GM12801 (cell line): ENCODE results near the gene L2HGDH.

Experiments used
- CTCF ChIP-seq: IDR thresholded peaks from one replicate; pipeline ENCODE4 v1.5.1; 2011; ENCODE audit warnings: control low read depth; ENCODE audit not compliant: insufficient read length; ENCODE audit errors: extremely low read depth

Gene L2HGDH

DNA sequence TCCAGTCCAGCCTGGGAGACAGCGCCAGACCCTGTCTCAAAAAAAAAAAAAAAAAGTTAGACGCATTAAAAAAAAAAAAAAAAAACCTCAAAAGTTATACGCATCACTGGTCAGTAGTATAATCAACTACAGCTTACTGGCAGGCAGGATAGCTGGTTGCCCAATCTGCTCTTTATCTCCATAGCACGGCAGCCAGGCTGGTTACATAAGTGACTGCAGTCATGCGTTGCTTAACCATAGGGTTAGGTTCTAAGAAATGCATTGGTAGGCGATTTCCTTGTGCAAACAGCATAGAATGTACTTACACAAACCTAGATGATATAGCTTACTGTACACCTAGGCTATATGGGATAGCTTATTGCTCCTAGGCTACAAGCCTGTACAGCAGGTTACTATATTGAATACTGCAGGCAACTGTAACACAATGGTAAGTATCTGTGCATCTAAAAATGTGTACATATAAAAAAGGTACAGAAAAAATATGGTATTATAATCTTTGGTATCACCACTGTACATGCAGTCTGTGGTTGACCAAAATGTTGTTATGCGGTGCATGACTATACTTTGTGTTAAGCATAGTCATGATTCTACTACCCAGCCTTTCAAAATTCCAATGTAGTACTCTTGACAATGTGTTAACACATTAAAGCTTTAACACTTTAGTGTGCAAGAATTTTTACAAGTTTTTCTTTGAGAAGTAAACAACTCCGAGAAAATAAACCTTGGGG lies 8.1 kb downstream of the L2HGDH start:
- TF ChIP-seq CTCF = no peak

GRCh38 chr14:50301914-50302313 lies 10.1 kb downstream of the L2HGDH start:
- TF ChIP-seq CTCF = no peak

DNA sequence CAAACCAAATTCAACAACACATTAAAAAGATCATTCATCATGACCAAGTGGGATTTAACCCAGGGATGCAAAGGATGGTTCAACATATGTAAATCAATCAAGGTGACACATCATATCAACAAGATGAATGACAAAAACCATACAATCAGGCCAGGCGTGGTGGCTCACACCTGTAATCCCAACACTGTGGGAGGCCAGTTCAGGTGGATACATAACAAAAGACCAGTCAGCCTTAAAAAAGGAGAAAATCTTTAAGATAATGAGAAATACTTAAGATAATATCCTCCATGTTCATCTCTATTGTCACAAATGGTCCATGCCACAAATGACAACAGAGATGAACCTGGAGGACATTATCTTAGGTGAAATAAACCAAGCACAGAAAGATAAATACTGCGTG lies 12.4 kb downstream of the L2HGDH start:
- no peak for TF ChIP-seq CTCF

GRCh38 chr14:50290306-50290705 lies 21.7 kb downstream of the L2HGDH start:
- no peak for TF ChIP-seq CTCF

DNA sequence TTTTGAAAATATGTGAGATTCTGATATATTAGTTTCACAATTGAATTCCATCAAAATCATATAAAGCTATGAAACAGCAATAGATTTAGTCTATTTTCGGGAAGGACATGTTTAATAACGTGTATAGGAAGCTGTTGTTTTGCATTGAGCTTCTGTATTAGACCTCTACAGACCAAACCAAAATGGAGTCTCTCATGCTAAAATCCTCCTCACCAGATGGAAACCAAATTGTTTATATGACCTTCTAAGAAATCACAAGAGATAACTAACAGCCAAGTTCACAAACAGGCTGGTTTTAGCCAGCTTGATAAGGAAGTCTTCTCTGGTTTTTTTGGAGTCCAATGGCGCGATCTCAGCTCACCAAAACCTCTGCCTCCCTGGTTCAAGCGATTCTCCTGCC lies 23.9 kb downstream of the L2HGDH start:
- TF ChIP-seq CTCF = no peak

DNA sequence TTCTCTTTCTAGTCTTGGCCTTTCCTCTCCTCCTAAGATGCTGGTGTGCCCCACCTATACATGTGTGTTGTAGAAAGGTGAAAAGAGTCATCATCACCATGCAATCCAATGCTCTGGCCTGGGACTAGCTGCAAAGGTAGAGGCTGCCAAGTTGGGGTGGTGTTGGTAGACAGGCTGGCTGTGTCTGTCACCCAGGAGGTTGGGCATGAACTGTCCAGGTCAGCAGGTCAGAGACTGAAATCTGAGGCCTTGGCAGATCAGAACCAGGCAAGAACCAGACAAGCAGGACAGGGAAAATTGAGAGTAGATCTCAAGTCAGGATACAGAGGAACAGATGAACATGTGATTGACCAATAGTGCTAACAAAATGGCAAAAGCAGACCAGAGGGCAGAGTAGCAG lies 26.2 kb downstream of the L2HGDH start:
- TF ChIP-seq CTCF = no peak

- no peak for TF ChIP-seq CTCF
Measured at GRCh38 chr14:50272498-50272897, 39.5 kb downstream of the L2HGDH start.

DNA sequence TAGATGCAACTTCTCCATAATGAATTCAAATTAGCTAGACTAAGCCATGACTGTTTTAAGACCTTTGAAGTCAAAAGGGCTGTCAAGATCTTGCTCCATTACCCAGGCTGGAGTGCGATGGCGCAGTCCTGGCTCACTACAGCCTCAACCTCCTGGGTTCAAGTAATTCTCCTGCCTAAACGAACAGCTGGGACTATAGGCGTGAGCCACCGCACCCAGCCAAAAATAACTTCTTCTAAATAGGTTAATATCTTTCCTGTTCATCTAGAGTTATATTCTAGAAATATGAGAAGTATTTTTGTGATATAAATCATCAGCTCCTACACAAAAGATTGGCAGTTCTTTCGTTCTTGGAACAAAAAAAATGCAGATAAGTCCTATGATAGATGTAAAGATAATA lies 41.1 kb downstream of the L2HGDH start:
- TF ChIP-seq CTCF = no peak
